HFF-Myc (cell line): ENCODE measurements around the gene B3GNT8.

Experiments used
- DNase-seq: peaks from one replicate; pipeline ENCODE4 v3.0.0-alpha.2; 2011; ENCODE audit warnings: low read depth; ENCODE audit errors: extremely low read depth
- H3K4me3 ChIP-seq: replicated peaks from 2 replicates; pipeline ENCODE4 v1.5.1; 2011; ENCODE audit warnings: low read depth, mild to moderate bottlenecking, control low read depth, low read length
- CTCF ChIP-seq: IDR thresholded peaks from 2 replicates; pipeline ENCODE4 v1.5.1; 2012; ENCODE audit warnings: mild to moderate bottlenecking, low read depth, low read length, control low read depth; ENCODE audit errors: missing control alignments

The B3GNT8 gene

GRCh38 chr19:41452584-41453275, 25.6 kb upstream of the B3GNT8 start:
- DNase-seq, result no peak
- TF ChIP-seq CTCF, result peak; percentile 5
- H3K4me3 ChIP-seq, result no peak overlapping the region

GRCh38 chr19:41449865-41450178, 22.6 kb upstream of the B3GNT8 start:
- H3K4me3 ChIP-seq, result no peak overlapping the region
- no peak for TF ChIP-seq CTCF
- no peak for DNase-seq

GRCh38 chr19:41449079-41449864, 22.1 kb upstream of the B3GNT8 start:
- no peak for DNase-seq
- peak overlapping the region; percentile 21 for H3K4me3 ChIP-seq
- TF ChIP-seq CTCF, result peak; percentile 99

- TF ChIP-seq CTCF, result no peak
- no peak overlapping the region for H3K4me3 ChIP-seq
- no peak for DNase-seq
These were observed 20.7 kb upstream of the B3GNT8 start for GRCh38 chr19:41447732-41448332.

- no peak overlapping the region for H3K4me3 ChIP-seq
- no peak for TF ChIP-seq CTCF
- no peak for DNase-seq
These were observed 18.4 kb upstream of the B3GNT8 start for GRCh38 chr19:41445575-41445974.

GRCh38 chr19:41443813-41444455, 16.8 kb upstream of the B3GNT8 start:
- no peak for TF ChIP-seq CTCF
- H3K4me3 ChIP-seq, result no peak overlapping the region
- no peak for DNase-seq
